SU-DHL-6 (cell line): ENCODE data around the gene THG1L.

Experiments used
- EZH2phosphoT487 ChIP-seq: fragments of 200-600 bp; sonication (generic), shearing (Covaris generic); conservative IDR thresholded peaks from 2 replicates; pipeline ENCODE4 v1.6.1; 2018; ENCODE audit warnings: mild to moderate bottlenecking, antibody characterized with exemption, low read length, moderate library complexity, mixed read lengths
- TF ChIP-seq, protein P1 (sequence below): fragments of 200-600 bp; sonication (generic); IDR thresholded peaks from one replicate; pipeline ENCODE4 v1.5.1; 2017; ENCODE audit warnings: antibody characterized with exemption, mild to moderate bottlenecking, low read length, moderate library complexity; ENCODE audit not compliant: insufficient read depth, poor library complexity, severe bottlenecking

DNA sequence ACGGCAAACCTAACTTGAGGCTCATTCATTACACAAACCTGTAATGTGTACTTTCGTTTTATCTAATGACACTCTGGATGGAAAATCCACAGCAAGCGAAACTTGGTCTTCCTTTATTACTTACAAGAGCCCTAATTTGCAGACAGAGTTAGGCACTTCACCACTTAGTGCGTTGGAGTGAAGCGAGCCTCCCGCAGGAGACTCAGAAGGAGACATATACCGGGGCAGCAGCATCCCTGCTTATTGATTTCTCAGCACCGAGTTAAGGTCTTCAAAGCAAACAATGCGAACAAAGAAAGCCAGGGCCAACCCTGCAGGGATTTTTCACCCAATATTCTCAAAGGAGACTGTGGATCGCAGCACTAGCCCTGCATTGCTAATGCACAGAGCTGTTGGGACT lies 40.9 kb downstream of the THG1L start:
- TF ChIP-seq, protein P1, sequence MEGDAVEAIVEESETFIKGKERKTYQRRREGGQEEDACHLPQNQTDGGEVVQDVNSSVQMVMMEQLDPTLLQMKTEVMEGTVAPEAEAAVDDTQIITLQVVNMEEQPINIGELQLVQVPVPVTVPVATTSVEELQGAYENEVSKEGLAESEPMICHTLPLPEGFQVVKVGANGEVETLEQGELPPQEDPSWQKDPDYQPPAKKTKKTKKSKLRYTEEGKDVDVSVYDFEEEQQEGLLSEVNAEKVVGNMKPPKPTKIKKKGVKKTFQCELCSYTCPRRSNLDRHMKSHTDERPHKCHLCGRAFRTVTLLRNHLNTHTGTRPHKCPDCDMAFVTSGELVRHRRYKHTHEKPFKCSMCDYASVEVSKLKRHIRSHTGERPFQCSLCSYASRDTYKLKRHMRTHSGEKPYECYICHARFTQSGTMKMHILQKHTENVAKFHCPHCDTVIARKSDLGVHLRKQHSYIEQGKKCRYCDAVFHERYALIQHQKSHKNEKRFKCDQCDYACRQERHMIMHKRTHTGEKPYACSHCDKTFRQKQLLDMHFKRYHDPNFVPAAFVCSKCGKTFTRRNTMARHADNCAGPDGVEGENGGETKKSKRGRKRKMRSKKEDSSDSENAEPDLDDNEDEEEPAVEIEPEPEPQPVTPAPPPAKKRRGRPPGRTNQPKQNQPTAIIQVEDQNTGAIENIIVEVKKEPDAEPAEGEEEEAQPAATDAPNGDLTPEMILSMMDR = no peak
- TF ChIP-seq EZH2phosphoT487 = no peak
